Measurements from ENCODE around the gene ATP8A2.
"Not testable (repeated sequence)": the region's sequence is repeated elsewhere in the genome, so short reads cannot be mapped to it uniquely, and the experiment has no call there.

ATP8A2 gene

GRCh38 chr13:25933520-25933919 lies 561.7 kb downstream of the ATP8A2 start:
- no peak for DNase-seq

GRCh38 chr13:25934127-25934526 lies 562.4 kb downstream of the ATP8A2 start:
- DNase-seq: no peak

- DNase-seq: no peak
Observed at GRCh38 chr13:25939961-25940687, 568.4 kb downstream of the ATP8A2 start.

GRCh38 chr13:25943081-25943480 lies 571.3 kb downstream of the ATP8A2 start:
- no peak for DNase-seq

GRCh38 chr13:25943658-25944057 lies 571.9 kb downstream of the ATP8A2 start:
- no peak for DNase-seq

- DNase-seq: no peak
Observed at GRCh38 chr13:25945596-25945995, 573.8 kb downstream of the ATP8A2 start.

DNA sequence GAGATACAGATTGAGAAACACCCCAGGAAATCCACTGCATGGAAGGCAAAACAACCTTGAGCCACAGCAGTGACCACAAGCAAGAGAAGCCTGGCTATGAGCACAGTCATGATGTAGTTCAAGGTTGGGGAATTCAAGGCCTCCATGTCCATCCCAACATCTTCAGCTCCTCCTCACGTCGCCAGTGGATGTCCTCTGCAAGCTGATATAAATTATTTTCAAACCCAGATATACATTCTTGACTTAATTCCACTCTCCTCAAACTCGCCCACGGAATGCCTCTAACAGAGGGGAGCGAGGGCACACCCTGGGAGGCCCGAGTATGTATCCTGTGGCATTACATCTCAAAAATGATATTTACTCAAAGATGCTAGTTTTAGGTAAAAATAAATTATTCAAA lies 574.5 kb downstream of the ATP8A2 start:
- DNase-seq: no peak

DNA sequence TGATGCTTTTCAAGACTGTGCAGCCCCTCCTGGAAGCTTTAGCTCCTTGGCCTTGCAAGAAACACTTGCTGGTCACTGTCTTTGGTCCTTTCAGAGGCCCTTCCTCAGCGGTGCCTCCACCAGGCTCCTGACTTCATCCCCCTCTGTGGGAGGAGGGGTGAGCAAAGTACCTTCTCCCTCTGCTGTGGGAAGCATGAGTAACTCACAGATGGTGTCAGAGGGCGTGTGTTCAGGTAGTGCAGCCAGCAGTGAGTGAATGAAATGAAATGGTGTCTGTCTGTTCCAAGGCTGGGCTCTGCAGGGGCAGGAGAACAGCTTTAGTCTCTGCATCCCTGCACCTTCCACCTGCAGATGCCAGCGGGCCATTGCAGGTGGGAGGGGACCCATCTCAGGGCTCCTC lies 577.1 kb downstream of the ATP8A2 start:
- no peak for DNase-seq

DNA sequence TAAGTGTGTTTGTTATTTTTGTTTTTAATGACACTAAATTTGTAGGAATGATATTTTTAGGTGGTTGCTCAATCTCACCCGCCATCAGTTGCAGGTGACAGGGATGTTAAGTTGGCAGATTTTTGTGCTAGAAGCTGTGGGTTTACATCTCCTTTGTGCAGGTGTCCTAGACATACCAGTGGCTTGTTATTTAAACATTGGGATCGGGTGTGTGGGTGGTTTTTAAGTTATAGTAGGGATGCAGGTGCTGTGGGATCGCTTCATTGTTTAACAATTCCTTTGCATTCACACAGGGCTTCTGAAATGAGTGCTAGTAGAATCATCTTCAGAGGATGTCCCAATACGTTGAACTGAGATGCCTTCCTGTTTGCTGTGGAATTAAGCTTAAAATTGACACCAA lies 580.1 kb downstream of the ATP8A2 start:
- DNase-seq: no peak

DNA sequence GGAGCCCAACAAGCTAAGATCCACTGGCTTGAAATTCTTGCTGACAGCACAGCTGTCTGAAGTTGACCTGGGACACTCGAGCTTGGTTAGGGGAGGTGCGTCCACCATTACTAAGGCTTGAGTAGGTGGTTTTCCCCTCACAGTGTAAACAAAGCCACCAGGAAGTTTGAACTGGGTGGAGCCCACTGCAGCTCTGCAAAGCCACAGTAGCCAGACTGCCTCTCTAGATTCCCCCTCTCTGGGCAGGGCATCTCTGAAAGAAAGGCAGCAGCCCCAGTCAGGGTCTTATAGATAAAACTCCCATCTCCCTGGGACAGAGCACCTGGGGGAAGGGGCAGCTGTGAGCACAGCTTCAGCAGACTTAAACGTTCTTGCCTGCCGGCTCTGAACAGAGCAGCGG lies 582.3 kb downstream of the ATP8A2 start:
- not testable (repeated sequence) for DNase-seq

GRCh38 chr13:25954943-25955342 lies 583.2 kb downstream of the ATP8A2 start:
- DNase-seq: not testable (repeated sequence)

DNA sequence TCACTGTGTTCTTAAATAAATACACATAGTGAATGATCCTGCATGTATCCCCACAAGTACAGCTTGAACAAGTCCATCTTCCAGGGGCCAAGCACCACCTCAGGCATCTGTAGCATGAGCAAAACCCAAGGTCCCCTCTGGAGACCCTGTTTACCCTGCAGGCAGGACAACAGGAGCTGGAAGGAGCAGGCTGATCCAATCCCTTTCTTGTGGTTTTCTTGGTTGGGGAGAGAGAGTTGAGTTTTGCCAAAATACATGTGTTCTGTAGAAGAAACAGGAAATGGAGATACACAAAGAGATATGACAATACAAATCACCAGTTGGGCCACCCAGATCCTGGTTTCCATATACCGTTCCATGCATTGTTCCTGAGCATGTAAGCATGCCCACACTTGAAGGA lies 587.2 kb downstream of the ATP8A2 start:
- no peak for DNase-seq

DNA sequence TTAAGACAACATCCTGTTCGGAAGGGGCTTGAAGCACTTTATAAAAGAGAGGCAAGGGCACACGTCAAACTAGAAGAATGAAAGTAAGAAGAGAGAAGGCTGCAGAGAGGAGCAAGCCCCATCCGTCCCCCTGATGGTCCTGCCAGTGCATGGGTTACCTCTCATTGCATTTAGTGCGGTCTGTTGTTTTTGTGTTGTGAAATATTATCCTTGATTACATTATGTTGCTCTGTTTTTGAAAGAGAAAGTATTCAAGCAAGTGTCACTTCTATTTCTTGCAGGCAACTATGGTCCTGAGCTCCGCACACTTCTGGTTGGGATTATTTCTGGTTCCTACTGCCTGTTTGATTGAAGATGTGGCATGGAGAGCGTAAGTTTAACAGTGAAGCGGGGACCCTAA lies 589.5 kb downstream of the ATP8A2 start:
- no peak for DNase-seq

DNA sequence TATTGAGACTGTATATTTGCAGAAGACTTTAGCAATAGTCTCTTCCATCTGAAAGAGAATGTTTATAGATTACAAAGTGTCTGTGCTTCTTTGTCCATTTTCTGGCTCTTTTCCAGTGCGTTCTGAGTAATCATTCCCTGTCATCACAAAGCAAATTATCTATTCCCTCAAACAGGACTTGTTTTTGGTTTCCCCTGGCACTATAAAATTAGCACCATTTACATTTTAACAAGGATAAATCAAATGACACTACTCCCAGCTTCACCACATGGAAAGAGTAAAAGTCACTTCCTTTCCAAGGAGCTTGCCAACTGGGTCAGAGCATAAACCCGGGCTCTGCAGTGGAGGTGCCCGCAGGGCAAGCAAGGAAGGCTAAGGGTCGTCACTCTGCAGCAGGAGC lies 591.9 kb downstream of the ATP8A2 start:
- no peak for DNase-seq

DNA sequence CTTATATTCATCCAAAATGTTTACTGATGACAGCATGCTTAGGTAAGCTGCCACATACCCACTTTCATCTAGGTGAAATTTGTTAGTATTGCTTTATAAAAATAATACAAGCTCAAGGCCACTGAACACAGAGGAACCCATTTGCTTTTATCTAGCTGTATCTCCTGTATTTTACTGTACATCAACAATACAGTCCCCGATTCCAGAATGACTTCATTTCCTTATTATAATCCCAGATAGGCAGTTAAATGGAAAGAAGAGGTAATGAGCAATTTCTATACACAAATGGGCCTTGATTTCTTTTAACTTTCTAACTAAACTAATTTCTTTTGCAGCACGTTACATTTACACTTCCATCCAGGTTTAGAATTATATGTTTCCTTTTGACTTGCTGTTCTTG lies 593.8 kb downstream of the ATP8A2 start:
- DNase-seq: no peak

DNA sequence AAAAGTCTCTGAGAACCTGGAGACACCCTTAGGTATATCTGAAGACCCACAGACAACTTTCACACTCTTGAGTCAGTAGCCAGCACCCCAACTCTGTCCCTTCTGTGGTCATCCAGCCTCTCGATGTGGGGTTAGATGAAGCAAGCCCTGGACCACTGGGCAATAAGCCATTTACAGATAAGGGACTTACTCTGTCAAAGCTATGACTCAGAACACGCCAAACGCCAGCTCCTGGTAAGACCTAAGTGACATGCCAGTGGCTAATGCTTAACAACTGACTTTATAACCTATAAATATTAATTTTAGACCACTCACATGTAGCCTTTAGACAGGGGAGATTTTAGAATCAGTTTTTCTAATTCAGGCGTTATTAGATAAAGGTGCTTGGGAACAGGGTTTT lies 594.3 kb downstream of the ATP8A2 start:
- DNase-seq: no peak

- no peak for DNase-seq
Observed at GRCh38 chr13:25967144-25967543, 595.4 kb downstream of the ATP8A2 start.

- DNase-seq: no peak
Observed at GRCh38 chr13:25971047-25971446, 599.3 kb downstream of the ATP8A2 start.

DNA sequence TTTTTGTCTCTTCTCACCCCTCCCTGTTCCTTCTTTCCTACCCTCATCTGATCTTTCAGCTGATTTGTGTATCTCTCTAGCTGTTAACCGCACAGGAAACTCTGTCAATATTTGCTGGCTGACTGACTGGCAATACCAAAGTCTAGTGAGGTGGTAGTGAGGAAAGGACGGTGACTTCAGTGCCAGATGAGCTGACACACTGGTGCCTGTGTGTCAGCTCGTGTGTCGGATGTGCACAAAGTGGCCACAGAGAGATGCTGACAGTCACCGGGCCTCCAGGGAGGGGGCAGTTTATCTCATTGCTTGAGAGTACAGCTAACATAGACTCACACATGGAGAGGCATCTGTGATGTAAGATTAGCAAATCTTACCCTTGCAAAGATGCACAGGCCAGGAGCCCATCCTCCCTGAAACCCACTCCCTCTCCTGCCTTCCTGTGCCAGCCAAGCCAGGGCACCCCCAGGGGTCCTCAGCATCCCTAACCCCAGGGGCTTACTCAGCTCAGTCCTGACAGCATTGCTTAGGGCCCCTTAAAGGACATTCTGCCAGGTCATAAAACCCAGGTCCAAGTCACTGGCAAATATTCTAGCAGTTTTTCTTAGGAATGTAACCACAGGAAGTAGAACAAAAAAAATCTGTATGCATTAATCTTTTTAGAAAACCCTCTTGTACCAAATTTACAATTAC lies 599.8 kb downstream of the ATP8A2 start:
- peak; percentile 13 to 53 for DNase-seq

DNA sequence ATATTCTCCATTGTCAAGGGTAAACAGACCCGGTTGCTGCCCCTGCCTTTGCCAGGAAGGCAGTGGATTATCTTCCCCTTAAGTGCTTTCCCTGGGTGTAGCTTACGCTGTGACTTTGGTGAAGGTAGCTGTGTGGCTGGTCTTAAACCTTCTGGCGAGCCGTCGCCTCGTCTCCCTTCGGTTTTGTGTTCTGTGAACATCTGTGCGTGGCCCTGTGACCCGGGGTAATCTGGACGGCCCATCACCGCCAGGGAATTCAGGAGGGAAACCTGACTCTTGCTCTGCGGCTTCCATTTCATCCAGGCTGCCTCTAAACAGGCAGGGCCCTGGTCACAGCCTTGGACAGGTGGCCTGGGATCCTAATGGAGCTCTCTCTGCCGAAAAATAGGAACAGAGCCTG lies 601.3 kb downstream of the ATP8A2 start:
- no peak for DNase-seq

GRCh38 chr13:25973576-25973975 lies 601.8 kb downstream of the ATP8A2 start:
- peak in 1 of 2 donors; percentile 40 for DNase-seq

- DNase-seq: no peak
Observed at GRCh38 chr13:25977216-25977615, 605.4 kb downstream of the ATP8A2 start.

DNA sequence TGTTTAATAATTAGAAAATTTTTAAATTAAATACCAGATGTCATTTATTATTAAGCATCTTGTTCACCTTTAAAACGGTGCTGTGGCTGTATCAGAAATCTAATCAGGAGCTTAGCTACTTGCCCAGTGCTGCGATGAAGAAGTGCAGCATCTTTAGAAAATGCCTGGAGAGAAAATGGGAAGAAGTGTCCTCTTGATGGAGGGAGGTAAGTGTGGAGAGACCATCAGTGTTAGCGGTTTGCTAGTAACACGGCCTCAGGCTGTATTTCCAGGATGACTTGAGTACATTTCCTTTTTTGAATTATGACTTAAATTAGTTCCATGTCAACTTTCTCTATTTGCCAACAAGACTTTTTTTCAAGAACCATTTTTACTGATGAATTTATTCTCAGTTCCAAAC lies 605.9 kb downstream of the ATP8A2 start:
- no peak for DNase-seq

- no peak for DNase-seq
Observed at GRCh38 chr13:25978961-25979360, 607.2 kb downstream of the ATP8A2 start.

DNA sequence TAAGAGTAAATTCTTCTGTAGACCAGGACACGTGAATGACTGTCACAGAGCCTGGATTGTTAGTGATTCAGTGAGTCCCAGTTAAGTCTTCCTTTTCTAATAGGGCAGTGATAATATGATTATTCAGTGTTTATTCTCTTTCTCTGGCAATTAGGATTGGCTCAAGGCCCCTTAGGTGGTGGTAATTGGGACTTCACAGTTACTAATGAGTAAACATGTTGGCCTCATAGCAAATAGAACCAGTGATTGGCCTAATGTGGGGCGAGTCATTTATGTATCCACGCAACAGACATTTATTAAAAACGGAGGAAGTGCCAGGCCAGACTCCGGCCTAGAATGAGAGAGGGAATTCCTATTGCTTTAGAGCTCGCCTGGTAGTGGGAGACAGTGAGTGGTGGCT lies 607.6 kb downstream of the ATP8A2 start:
- no peak for DNase-seq

Measured in CD4-positive, alpha-beta T cell treated with Interferon alpha-2 for 1 hour (primary cell).